Ectodermal cell (in vitro differentiated cells): Measurements from ENCODE around the gene CLDN2. TPM values are rescaled to one million over a fixed set of nuclear protein-coding genes. Genes with fewer than 3 reads are reported as not detected.
"Not testable (repeated sequence)": the region's sequence is repeated elsewhere in the genome, so short reads cannot be mapped to it uniquely, and the experiment has no call there.

Experiments
- H3K27ac ChIP-seq: 2 replicates; pipeline ENCODE4 v1.7.0; 2013; ENCODE audit warnings: mild to moderate bottlenecking, low read depth, low read length; ENCODE audit not compliant: insufficient read depth, poor library complexity, severe bottlenecking
- H3K27me3 ChIP-seq: 2 replicates; pipeline ENCODE4 v1.7.0; 2013; ENCODE audit warnings: mild to moderate bottlenecking, low read length; ENCODE audit not compliant: insufficient read depth, control insufficient read depth, poor library complexity, severe bottlenecking
- H3K36me3 ChIP-seq: one replicate; pipeline ENCODE4 v1.7.0; 2013; ENCODE audit warnings: low read length; ENCODE audit not compliant: control insufficient read depth, insufficient read depth
- H3K4me1 ChIP-seq: one replicate; pipeline ENCODE4 v1.7.0; 2013; ENCODE audit warnings: low read length; ENCODE audit not compliant: control insufficient read depth, insufficient read depth
- H3K4me3 ChIP-seq: 2 replicates; pipeline ENCODE4 v1.7.0; 2013; ENCODE audit warnings: low read depth, low read length, control low read depth; ENCODE audit not compliant: insufficient read depth
- H3K9me3 ChIP-seq: 2 replicates; pipeline ENCODE4 v1.7.0; 2013; ENCODE audit warnings: mild to moderate bottlenecking, low read length, moderate library complexity; ENCODE audit not compliant: control insufficient read depth
- WGBS, 2 experiments: methylation state at CpG; one replicate each; pipeline ENCODE4 v1.1.7; 2013; ENCODE audit warnings: missing lambda C conversion rate in 2 of 2; 5-methylcytosine and 5-hydroxymethylcytosine counted together
- polyA plus RNA-seq, 4 experiments: library from polyadenylated mRNA; stranded (reverse); fragments of 50-300 nt; gene quantifications; one replicate each; pipeline ENCODE4 v1.2.3, GENCODE V29; 2013

CLDN2 gene, protein sequence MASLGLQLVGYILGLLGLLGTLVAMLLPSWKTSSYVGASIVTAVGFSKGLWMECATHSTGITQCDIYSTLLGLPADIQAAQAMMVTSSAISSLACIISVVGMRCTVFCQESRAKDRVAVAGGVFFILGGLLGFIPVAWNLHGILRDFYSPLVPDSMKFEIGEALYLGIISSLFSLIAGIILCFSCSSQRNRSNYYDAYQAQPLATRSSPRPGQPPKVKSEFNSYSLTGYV
- 0.22 TPM for polyA plus RNA-seq (2013, experiment 1 of 4)
- 0.62 TPM for polyA plus RNA-seq (2013, experiment 2 of 4)
- polyA plus RNA-seq (2013, experiment 3 of 4): 0.37 TPM
- polyA plus RNA-seq (2013, experiment 4 of 4): 0.32 TPM

DNA sequence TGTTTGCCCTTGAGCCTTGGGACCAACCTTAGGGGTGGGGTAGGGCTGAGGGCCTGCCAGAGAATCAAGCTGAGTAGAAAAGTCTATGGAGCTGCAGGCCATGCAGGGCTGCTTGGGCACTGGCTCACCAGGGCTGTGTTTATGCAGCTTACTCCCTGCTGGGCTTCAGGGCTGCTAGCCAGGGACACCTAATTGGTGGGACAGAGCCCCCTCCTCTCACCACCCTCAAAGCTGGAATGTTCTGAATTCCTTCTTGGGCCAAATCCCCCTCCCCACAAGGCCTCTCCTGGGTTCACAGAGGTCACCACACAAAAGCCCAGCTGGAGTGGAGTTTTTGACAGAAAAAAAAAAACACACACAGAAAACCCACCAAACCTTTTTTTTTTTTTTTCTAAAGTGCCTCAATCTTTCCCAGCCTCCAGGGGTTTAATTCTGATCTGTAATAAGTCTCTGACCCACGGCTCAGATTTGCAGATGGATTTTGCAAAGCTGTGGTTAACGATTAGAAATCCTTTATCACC lies at the start of gene CLDN2:
Gene CLDN2 (plus strand): TSS at position 471 of the 521 bp plus-strand sequence. CDS start 7,827 bp downstream, outside the sequence.
- H3K4me1 ChIP-seq: peaks cover 3% of the 10 kb centered on the region
- H3K27ac ChIP-seq: no peak within 1 kb of the TSS
- no peaks in the 10 kb centered on the region for H3K27me3 ChIP-seq
- no peak within 1 kb of the TSS for H3K4me3 ChIP-seq
- WGBS, 2 experiments: 0% methylated on average over 2 of the region's 2 CpGs
- no peaks in the 10 kb centered on the region for H3K36me3 ChIP-seq
- H3K9me3 ChIP-seq: no peaks in the 10 kb centered on the region

DNA sequence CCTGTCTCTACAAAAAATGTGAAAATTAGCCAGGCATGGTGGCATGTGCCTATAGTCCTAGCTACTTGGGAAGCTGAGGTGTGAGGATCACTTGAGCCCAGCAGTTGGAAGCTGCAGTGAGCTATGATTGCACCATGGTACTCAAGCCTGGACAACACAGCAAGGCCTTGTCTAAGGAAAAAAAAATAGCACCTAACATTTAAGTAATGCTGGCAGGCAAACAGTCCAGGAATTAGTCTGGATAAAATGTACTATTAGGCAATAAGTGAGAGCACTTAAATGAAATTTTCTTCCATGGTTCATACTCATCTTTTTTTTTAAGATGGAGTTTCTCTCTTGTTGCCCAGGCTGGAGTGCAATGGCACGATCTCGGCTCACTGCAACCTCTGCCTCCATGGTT lies 47.4 kb upstream of the CLDN2 start:
- H3K36me3 ChIP-seq, H3K4me1 ChIP-seq, H3K27me3 ChIP-seq, H3K9me3 ChIP-seq, H3K4me3 ChIP-seq, H3K27ac ChIP-seq: not testable (repeated sequence)
- WGBS, 2 experiments: 85 to 97% methylated on average over 2 of the region's 2 CpGs

DNA sequence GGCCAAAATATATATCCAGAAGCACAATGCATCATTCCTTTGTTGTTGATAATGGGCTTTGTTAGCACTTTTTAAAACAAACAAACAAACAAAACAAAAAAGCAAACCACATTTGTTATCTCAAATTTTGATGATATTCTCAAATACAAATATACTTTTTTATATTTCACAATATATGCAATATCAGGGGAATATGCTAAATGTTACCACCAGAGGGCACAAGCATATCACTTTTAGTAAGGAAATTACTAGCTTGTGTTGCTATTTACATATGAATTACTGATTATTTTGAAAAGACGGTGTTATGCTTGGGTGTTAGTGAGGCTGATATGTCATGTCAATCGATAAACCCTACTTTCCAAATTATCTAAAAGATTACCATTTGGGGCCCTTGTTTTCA lies 46.1 kb upstream of the CLDN2 start:
- no peak overlapping the region for H3K4me3 ChIP-seq

DNA sequence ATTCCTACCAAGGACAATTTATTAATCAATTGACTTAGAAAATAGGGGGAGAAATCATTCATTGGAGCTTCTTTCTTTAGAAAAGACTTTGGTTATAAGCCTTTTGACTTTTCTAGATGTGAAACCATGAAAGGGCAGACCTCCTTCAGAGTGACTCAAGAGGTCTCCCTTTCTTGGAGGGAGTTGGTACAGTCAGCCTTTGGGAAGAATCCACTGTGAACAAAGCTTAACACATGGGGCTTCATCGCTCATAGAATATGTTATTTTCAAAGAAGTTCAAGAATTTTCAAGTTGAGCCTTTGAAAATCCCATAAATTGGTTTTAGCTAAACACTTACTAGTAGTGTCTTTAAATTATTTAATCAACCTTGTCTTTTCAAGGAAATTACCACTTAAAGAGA lies 45.1 kb upstream of the CLDN2 start:
- H3K27me3 ChIP-seq: no peaks in the 10 kb centered on the region
- WGBS, 2 experiments: 88 to 100% methylated on average over 1 of the region's 1 CpG

More for the DNA sequence above, 46.1 kb upstream of the CLDN2 start:
- Histone ChIP-seq H3K27me3 (no peaks in the 10 kb centered on the region), H3K27ac (no peak overlapping the region), H3K9me3 (no peaks in the 10 kb centered on the region), H3K4me1 (no peaks in the 10 kb centered on the region), H3K36me3 (no peaks in the 10 kb centered on the region)
- no CpG with 5 or more reads among the region's 2 CpGs for WGBS, 2 experiments

GRCh38 chrX:106889468-106889867 lies 30.7 kb upstream of the CLDN2 start:
- Histone ChIP-seq H3K36me3 (no peaks in the 10 kb centered on the region), H3K9me3 (no peaks in the 10 kb centered on the region), H3K4me1 (no peaks in the 10 kb centered on the region), H3K4me3 (no peak overlapping the region), H3K27ac (no peak overlapping the region), H3K27me3 (no peaks in the 10 kb centered on the region)
- WGBS, 2 experiments: 92% methylated on average over 1 of the region's 1 CpG; no CpG with 5 or more reads in 1 of the 2 experiments

More for the DNA sequence above, 45.1 kb upstream of the CLDN2 start:
- Histone ChIP-seq H3K36me3 (no peaks in the 10 kb centered on the region), H3K4me1 (no peaks in the 10 kb centered on the region), H3K9me3 (no peaks in the 10 kb centered on the region), H3K4me3 (no peak overlapping the region), H3K27ac (no peak overlapping the region)

- 89 to 93% methylated on average over 7 of the region's 7 CpGs for WGBS, 2 experiments
- H3K27me3 ChIP-seq: no peaks in the 10 kb centered on the region
- no peaks in the 10 kb centered on the region for H3K9me3 ChIP-seq
- H3K27ac ChIP-seq: no peak overlapping the region
- H3K4me3 ChIP-seq: no peak overlapping the region
- H3K36me3 ChIP-seq: no peaks in the 10 kb centered on the region
- H3K4me1 ChIP-seq: no peaks in the 10 kb centered on the region
Observed at GRCh38 chrX:106891762-106892460, 28.3 kb upstream of the CLDN2 start.

DNA sequence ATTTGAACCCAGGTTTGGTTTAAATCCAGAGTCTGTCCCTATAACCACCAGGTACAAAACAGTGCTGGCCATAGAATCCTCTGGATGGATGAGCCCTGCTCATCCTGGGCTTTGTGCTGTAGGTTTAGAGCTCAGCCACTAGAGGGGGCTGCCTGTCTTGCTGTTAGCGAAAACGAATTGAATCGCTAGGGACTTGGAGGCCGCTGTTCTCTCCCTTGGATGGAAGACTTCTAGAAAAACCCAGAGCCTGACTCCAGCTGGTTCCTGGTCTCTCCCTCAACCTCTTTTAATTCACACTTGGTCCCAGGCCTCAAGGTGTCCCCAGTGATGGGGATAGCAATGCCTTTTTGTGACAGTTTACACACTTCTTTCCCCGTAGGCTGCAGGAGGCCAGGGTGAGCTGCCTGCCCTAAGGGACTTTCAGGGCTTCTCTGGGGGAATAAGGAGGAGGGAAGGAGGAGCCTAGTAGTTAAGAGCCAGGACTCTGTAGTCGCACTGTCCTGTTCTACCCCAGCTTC lies 25.8 kb upstream of the CLDN2 start:
- Histone ChIP-seq H3K36me3 (no peaks in the 10 kb centered on the region), H3K27me3 (no peaks in the 10 kb centered on the region), H3K4me3 (no peak overlapping the region), H3K9me3 (no peaks in the 10 kb centered on the region), H3K27ac (no peak overlapping the region), H3K4me1 (no peaks in the 10 kb centered on the region)
- 11 to 18% methylated on average over 5 to 6 of the region's 6 CpGs for WGBS, 2 experiments

DNA sequence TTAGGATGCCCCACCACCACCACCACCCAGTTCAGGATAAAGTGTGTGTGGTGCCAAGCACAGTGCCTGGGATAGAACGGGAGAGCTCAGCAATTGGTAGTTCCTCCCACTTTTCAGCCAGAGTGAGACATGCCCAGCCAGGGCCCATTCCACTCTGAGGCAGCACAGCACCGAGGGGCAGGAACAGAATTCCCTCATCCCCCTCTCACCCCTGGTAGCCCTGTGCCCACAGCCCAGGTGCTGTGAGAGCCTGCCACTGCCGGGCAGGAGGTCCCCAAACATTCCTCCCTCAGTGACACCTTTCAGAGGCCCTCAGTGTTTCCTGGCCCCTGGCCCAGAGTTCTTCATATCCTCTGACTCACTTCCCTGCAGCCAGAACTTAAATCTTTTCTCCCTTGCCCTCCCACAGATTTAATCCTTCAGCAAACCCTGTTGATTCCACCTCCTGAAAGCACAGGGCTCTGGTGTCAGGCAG lies 25.2 kb upstream of the CLDN2 start:
- Histone ChIP-seq H3K9me3 (no peaks in the 10 kb centered on the region), H3K27me3 (no peaks in the 10 kb centered on the region), H3K27ac (no peak overlapping the region), H3K4me1 (no peaks in the 10 kb centered on the region), H3K36me3 (no peaks in the 10 kb centered on the region), H3K4me3 (no peak overlapping the region)
- 81 to 83% methylated on average over 3 of the region's 3 CpGs for WGBS, 2 experiments

- Histone ChIP-seq H3K27ac (no peak overlapping the region), H3K4me1 (no peaks in the 10 kb centered on the region), H3K27me3 (no peaks in the 10 kb centered on the region), H3K9me3 (no peaks in the 10 kb centered on the region), H3K36me3 (no peaks in the 10 kb centered on the region), H3K4me3 (no peak overlapping the region)
- 88 to 89% methylated on average over 5 to 6 of the region's 6 CpGs for WGBS, 2 experiments
Observed at GRCh38 chrX:106897259-106897658, 22.9 kb upstream of the CLDN2 start.

DNA sequence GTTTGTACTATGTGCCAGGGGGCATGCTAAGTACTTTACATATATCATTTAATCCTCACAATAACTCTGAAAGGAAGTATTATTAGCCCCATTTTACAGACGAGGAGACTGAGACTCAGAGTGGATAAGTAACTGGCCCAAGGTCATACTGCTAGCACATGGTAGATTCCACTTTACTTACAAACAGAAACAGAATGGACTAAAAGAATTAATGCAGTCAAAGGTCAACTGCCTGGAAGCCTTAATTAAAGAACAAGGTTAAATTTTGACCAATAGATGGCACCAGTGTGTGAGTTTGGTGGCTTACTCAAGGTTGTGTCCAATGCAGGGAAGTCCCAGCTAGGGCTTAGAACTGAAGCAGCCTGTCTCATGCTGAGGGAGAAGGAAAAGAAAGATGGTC lies 21.7 kb upstream of the CLDN2 start:
- WGBS, 2 experiments: 36% methylated on average over 1 of the region's 1 CpG; no CpG with 5 or more reads in 1 of the 2 experiments
- no peaks in the 10 kb centered on the region for H3K36me3 ChIP-seq
- no peak overlapping the region for H3K27ac ChIP-seq
- no peaks in the 10 kb centered on the region for H3K4me1 ChIP-seq
- no peak overlapping the region for H3K4me3 ChIP-seq
- no peaks in the 10 kb centered on the region for H3K27me3 ChIP-seq
- H3K9me3 ChIP-seq: no peaks in the 10 kb centered on the region
